ENCODE results near the gene NFKBIL1.
"Not testable (repeated sequence)": the region's sequence is repeated elsewhere in the genome, so short reads cannot be mapped to it uniquely, and the experiment has no call there.

NFKBIL1 gene

GRCh38 chr6:31533455-31533841 lies 14.0 kb upstream of the NFKBIL1 start:
- no peak overlapping the region for H3K4me3 ChIP-seq (ENCODE audit: low read depth, low read length)
- no peak for DNase-seq (ENCODE audit: low read depth)

GRCh38 chr6:31534011-31534410 lies 13.4 kb upstream of the NFKBIL1 start:
- no peak for DNase-seq (ENCODE audit: low read depth)
- H3K4me3 ChIP-seq (ENCODE audit: low read depth, low read length) = no peak overlapping the region

DNA sequence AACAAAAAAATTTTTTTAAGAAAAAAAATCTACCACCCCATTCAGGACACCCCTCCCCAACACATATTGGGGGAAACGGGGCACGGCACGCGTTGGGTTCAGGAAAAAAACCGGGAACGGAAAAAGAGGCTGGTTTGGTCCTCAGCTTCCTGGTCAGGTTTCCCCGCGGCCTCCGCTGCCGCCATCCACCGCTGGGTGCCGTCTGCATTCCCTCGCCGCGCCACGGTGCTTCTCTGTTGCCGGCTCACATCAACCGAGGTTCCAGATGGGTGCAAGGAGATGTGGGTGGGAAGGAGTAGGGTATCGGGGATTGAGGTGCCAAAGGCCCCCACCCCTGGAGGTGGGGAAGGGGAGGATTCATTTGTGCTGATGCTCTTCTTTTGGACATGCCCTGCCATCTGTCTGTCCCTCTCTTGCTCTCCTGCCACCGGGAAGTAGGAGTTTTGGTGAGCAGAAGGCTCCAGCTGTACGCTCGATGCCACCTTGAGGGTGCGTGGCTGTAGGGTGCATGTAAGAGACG lies 12.8 kb upstream of the NFKBIL1 start:
- DNase-seq (ENCODE audit: low read depth) = no peak
- no peak overlapping the region for H3K4me3 ChIP-seq (ENCODE audit: low read depth, low read length)

DNA sequence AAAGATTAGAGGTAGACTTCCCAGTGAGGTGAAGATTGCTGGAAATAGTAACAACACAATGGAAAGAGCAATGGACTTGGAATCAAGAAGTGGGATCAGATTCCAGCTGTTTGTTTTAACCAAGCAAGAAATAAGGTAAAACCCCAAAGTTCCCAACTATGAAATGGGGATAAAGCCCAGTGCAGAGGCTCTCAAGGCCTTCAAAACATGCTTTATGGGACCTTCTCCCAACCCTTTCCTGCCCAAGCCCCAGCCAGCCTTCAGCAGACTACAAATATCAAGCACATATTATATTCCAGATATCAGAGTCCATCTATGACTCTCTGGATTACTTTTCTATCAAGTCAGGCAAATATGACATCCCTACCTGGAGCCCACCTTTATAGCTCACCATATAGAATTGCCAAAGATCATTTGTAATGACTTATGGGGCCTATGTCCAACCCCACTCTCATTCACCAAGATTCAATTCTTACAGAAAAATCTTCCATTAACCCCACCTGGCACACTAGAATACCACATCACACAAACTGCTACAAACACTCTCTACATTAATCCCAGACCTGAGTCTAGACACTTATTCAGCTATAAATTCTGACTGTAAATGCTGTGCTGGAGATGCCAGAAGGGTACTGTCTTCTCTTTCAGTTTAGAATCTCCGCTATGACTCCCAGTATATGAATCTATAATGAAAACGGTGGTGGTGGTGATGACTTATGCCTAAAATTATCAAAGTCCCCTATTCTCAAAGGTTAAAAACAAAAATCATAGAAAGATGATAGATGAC lies 11.7 kb upstream of the NFKBIL1 start:
- DNase-seq (ENCODE audit: low read depth) = no peak

GRCh38 chr6:31538805-31539400 lies 8.5 kb upstream of the NFKBIL1 start:
- DNase-seq (ENCODE audit: low read depth) = no peak
- peak overlapping the region; percentile 66 for H3K4me3 ChIP-seq (ENCODE audit: low read depth, low read length)

More for the DNA sequence above, 11.7 kb upstream of the NFKBIL1 start:
- no peak overlapping the region for H3K4me3 ChIP-seq (ENCODE audit: low read depth, low read length)

- peak overlapping the region; percentile 66 for H3K4me3 ChIP-seq (ENCODE audit: low read depth, low read length)
- DNase-seq (ENCODE audit: low read depth) = no peak
These were observed 6.8 kb upstream of the NFKBIL1 start for GRCh38 chr6:31540640-31541039.

DNA sequence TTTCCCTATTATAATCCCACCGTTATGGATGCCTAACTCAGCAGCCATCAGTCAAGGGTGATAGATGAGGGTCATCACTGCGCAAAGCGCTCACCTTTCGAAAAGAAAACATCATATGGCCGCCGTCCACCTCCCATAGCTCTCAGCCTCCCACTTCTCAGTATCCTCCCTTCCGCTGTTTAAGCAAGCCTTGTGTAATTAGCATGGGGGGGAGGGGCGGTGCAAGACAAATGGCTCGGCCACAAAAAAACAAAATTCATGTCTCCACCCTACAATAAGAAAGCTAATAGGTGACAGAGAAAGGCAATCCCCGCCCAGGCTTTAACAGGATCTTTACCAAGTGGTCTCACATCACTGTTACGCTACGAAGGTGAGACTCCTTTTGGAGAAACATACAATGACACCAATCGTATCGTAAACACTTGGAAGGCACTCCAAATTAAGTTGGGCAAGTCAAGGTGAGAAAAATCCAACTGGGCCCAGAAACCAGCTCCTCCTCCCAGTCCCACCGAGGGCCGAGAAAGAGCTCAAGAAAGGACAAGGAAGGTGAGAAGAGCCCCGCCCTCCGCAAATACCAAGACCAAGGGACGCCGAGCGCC lies 6.2 kb upstream of the NFKBIL1 start:
- no peak for DNase-seq (ENCODE audit: low read depth)
- peak overlapping the region; percentile 66 for H3K4me3 ChIP-seq (ENCODE audit: low read depth, low read length)

- DNase-seq (ENCODE audit: low read depth) = peak; percentile 91
- H3K4me3 ChIP-seq (ENCODE audit: low read depth, low read length) = peak within 1 kb of the TSS; percentile 66
These were observed 5.5 kb upstream of the NFKBIL1 start, which contains the start of gene DDX39B for GRCh38 chr6:31541658-31542521. Gene DDX39B, minus strand, starts transcription at chr6:31542003. Its CDS starts 1,471 bp downstream, at chr6:31540532.

- DNase-seq (ENCODE audit: low read depth) = no peak
- H3K4me3 ChIP-seq (ENCODE audit: low read depth, low read length) = no peak overlapping the region
These were observed 3.8 kb upstream of the NFKBIL1 start for GRCh38 chr6:31543639-31544038.

DNA sequence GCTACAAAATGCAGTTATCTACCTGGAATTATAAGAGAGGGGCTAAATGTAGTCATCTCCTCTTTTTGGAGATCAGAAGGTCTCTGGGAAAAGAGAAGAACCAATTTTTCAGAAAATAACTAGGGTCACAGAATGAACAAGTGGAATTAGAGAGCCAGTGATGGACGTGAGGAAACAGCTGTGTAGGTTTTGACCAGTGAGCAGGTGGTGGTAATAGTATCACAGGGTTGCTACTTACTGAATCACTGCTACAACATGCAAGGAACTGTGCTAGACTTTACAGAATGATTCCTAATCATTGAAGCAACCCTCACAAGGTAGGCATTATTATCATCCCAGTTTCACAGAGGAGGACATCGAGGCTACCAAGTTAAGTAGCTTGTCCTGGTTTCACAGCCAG lies 2.7 kb upstream of the NFKBIL1 start:
- DNase-seq (ENCODE audit: low read depth) = no peak

GRCh38 chr6:31545291-31545690 lies 2.1 kb upstream of the NFKBIL1 start:
- DNase-seq (ENCODE audit: low read depth) = no peak
- no peak overlapping the region for H3K4me3 ChIP-seq (ENCODE audit: low read depth, low read length)

More for the DNA sequence above, 2.7 kb upstream of the NFKBIL1 start:
- no peak overlapping the region for H3K4me3 ChIP-seq (ENCODE audit: low read depth, low read length)

DNA sequence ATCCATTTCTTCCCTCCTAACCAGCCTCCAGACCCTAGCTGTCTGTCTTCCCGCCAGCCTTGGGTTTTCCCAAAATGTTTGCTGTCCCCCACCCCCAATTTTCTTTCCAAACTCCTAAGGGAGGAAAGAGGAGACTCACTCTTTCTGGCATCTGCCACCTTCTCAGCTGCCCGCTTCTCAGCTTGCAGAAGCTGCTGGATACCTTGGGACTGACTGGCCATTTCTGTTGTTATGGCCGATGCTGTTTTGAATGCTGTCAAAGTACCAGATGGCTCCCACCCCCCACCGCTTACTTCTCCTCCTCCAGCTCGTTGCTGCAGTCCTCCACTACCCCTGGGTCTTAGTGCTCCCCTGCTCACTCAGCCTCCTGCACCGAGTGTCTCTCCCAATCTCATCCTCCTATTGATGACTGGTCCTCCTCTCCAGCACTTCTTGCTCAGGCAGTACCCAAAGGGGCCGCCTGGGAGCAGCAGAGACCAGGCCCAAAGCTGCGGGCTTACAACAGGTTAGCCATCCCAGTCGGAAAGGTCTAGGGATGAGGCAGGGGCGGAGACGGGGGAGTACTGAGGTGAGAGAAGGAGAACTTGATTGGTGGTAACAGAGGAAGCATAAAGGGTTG lies 960 bp upstream of the NFKBIL1 start, which contains the start of gene ATP6V1G2:
Gene ATP6V1G2, minus strand, starts transcription at position 270 of the 619 bp plus-strand sequence. Its CDS starts 49 bp downstream, at position 221.
- peak; percentile 90 for DNase-seq (ENCODE audit: low read depth)
- peak within 1 kb of the TSS; percentile 60 for H3K4me3 ChIP-seq (ENCODE audit: low read depth, low read length)

DNA sequence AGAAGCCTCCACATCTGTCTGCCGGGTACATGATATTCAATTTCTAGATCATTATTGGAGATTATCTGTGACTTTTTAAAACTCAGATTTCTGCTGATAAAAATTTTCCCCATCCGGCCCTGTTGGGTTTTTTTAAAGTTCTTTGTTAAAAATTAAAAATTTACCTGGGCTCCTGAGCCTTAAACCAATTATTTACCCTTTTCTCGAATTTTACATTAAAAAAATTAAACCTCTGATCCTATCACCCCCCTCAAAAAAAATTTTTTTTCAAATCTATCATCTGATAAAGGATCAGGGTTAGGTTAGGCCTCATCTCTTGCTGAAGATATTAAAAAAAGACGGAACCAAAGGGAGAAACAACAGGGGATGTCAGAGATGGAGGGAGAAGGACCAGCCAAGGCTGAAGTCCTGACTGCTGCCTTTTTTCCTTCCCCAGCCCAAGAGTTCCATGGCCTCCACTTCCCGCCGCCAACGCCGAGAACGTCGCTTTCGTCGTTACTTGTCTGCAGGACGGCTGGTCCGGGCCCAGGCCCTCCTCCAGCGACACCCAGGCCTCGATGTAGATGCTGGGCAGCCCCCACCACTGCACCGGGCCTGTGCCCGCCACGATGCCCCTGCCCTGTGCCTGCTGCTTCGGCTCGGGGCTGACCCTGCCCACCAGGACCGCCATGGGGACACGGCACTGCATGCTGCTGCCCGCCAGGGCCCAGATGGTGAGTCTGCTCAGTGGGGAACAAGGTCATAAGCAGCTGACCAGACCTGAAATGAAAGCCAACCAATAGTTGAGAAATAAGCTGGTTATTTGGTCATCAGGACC lies 527 bp downstream of the NFKBIL1 start:
- peak overlapping the region; percentile 60 for H3K4me3 ChIP-seq (ENCODE audit: low read depth, low read length)
- no peak for DNase-seq (ENCODE audit: low read depth)

- no peak for DNase-seq (ENCODE audit: low read depth)
- H3K4me3 ChIP-seq (ENCODE audit: low read depth, low read length) = peak overlapping the region; percentile 60
These were observed 1.1 kb downstream of the NFKBIL1 start for GRCh38 chr6:31548544-31548873.

GRCh38 chr6:31551371-31551770 lies 4.0 kb downstream of the NFKBIL1 start:
- H3K4me3 ChIP-seq (ENCODE audit: low read depth, low read length); DNase-seq (ENCODE audit: low read depth): not testable (repeated sequence)

DNA sequence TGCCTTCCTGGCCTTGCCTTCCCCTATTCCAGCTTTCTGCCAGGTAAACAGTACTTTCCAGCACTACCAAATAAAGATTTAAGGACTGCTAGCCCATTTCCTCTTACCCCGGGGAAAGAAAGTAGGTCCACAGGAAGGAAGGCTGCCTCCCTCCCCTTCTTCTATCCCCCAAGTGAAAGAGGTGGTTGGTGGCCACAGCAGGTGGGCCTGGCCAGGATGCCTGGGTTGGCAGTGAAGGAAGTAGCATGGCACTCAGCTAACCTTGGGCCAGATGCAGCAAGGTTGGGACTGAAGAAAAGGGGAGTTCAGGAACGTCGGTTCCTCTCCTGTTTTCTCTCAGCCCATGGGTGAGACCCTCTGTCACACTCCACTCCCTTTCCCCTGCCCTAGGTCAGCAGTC lies 8.9 kb downstream of the NFKBIL1 start:
- no peak overlapping the region for H3K4me3 ChIP-seq (ENCODE audit: low read depth, low read length)
- no peak for DNase-seq (ENCODE audit: low read depth)

DNA sequence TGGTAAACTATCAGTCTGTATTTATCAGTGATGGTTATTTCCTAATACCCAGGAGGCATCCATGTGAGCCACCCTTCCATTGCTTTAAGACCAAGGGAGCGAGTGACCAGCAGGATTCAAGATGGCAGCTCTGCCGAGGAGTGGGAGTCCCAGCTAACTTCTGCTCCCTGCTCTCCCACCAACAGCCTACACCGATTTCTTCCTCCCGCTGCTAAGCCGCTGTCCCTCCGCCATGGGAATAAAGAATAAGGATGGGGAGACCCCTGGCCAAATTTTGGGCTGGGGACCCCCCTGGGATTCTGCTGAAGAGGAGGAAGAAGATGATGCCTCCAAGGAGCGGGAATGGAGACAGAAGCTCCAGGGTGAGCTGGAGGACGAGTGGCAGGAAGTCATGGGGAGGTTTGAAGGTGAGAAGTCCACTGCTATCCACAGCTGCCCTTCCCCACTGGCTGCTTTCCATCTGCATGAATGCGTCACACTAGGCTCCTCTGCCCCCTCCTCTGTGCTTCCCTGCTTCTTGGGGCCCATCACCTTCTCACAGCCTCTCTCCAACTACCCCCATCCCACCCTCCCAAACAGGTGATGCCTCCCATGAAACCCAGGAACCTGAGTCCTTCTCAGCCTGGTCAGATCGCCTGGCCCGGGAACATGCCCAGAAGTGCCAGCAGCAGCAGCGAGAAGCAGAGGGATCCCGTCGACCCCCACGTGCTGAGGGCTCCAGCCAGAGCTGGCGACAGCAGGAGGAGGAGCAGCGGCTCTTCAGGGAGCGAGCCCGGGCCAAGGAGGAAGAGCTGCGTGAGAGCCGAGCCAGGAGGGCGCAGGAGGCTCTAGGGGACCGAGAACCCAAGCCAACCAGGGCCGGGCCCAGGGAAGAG lies 10.3 kb downstream of the NFKBIL1 start:
- no peak overlapping the region for H3K4me3 ChIP-seq (ENCODE audit: low read depth, low read length)
- no peak for DNase-seq (ENCODE audit: low read depth)

DNA sequence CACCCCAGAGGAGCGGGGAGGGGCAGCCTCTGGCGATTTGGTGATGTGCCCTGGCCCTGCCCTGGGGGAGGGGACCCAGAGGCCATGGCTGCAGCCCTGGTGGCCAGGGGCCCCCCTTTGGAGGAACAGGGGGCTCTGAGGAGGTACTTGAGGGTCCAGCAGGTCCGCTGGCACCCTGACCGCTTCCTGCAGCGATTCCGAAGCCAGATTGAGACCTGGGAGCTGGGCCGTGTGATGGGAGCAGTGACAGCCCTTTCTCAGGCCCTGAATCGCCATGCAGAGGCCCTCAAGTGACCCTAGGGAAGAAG lies 10.9 kb downstream of the NFKBIL1 start:
- no peak overlapping the region for H3K4me3 ChIP-seq (ENCODE audit: low read depth, low read length)

More for the DNA sequence above, 10.9 kb downstream of the NFKBIL1 start:
- DNase-seq (ENCODE audit: low read depth) = no peak
